ENCODE results near the gene GP1BB. TPM values are rescaled to one million over a fixed set of nuclear protein-coding genes. Genes with fewer than 3 reads are reported as not detected.
"Not testable (repeated sequence)": the region's sequence is repeated elsewhere in the genome, so short reads cannot be mapped to it uniquely, and the experiment has no call there.

The GP1BB gene
- total RNA-seq (89.4 and 100 TPM in 2 replicates), polyA plus RNA-seq (80.9 and 83.2 TPM in 2 replicates)

GRCh38 chr22:19723232-19723982 is at the start of gene GP1BB:
Gene GP1BB (plus strand): TSS chr22:19723539. CDS start chr22:19723570, 31 bp downstream.
- Histone ChIP-seq H3K9me3 (ENCODE audit: low read depth) (no peaks in the 10 kb centered on the region), H3K27me3 (peaks cover 75% of the 10 kb centered on the region), H3K4me1 (ENCODE audit: low read depth) (peaks cover 33% of the 10 kb centered on the region), H3K36me3 (no peaks in the 10 kb centered on the region), H3K4me3 (peak within 1 kb of the TSS; percentile 22), H3K27ac (peak within 1 kb of the TSS; percentile 73)
- no peak for TF ChIP-seq CTCF (IDR thresholded peaks at IDR 0.05; ENCODE audit: low read depth, low read length)
- DNase-seq (ENCODE audit: low read depth in 1 of 2, low spot score in 1 of 2), result peak; percentile 32 to 90

GRCh38 chr22:19673660-19674059 is 49.7 kb upstream of the GP1BB start:
- Histone ChIP-seq H3K27ac (no peak overlapping the region), H3K9me3 (ENCODE audit: low read depth) (no peaks in the 10 kb centered on the region), H3K4me1 (ENCODE audit: low read depth) (no peaks in the 10 kb centered on the region), H3K36me3 (no peaks in the 10 kb centered on the region), H3K27me3 (no peaks in the 10 kb centered on the region), H3K4me3 (no peak overlapping the region)
- TF ChIP-seq CTCF (IDR thresholded peaks at IDR 0.05; ENCODE audit: low read depth, low read length), result no peak
- no peak for DNase-seq (ENCODE audit: low read depth in 1 of 2, low spot score in 1 of 2)

- H3K27ac ChIP-seq, result no peak overlapping the region
- H3K36me3 ChIP-seq, result no peaks in the 10 kb centered on the region
- peak in 1 of 2 donors; percentile 60 for DNase-seq (ENCODE audit: low read depth in 1 of 2, low spot score in 1 of 2)
- H3K4me3 ChIP-seq, result no peak overlapping the region
- TF ChIP-seq CTCF (IDR thresholded peaks at IDR 0.05; ENCODE audit: low read depth, low read length), result no peak
- no peaks in the 10 kb centered on the region for H3K27me3 ChIP-seq
- peaks cover 5% of the 10 kb centered on the region for H3K4me1 ChIP-seq (ENCODE audit: low read depth)
- no peaks in the 10 kb centered on the region for H3K9me3 ChIP-seq (ENCODE audit: low read depth)
Observed at GRCh38 chr22:19674129-19674928, 49.0 kb upstream of the GP1BB start.

- DNase-seq (ENCODE audit: low read depth in 1 of 2, low spot score in 1 of 2), result no peak
- H3K27me3 ChIP-seq, result no peaks in the 10 kb centered on the region
Observed at GRCh38 chr22:19674929-19675253, 48.4 kb upstream of the GP1BB start.

GRCh38 chr22:19675428-19675827 is 47.9 kb upstream of the GP1BB start:
- TF ChIP-seq CTCF (IDR thresholded peaks at IDR 0.05; ENCODE audit: low read depth, low read length), result no peak
- DNase-seq (ENCODE audit: low read depth in 1 of 2, low spot score in 1 of 2), result no peak
- Histone ChIP-seq H3K27ac (no peak overlapping the region), H3K4me3 (no peak overlapping the region), H3K27me3 (no peaks in the 10 kb centered on the region), H3K9me3 (ENCODE audit: low read depth) (no peaks in the 10 kb centered on the region), H3K36me3 (no peaks in the 10 kb centered on the region), H3K4me1 (ENCODE audit: low read depth) (peaks cover 11% of the 10 kb centered on the region)

More at GRCh38 chr22:19674929-19675253, 48.4 kb upstream of the GP1BB start:
- no peaks in the 10 kb centered on the region for H3K36me3 ChIP-seq
- H3K4me1 ChIP-seq (ENCODE audit: low read depth), result peaks cover 10% of the 10 kb centered on the region
- no peak overlapping the region for H3K27ac ChIP-seq
- H3K9me3 ChIP-seq (ENCODE audit: low read depth), result no peaks in the 10 kb centered on the region
- TF ChIP-seq CTCF (IDR thresholded peaks at IDR 0.05; ENCODE audit: low read depth, low read length), result no peak
- H3K4me3 ChIP-seq, result no peak overlapping the region

GRCh38 chr22:19676437-19676836 is 46.9 kb upstream of the GP1BB start:
- not testable (repeated sequence) for H3K9me3 ChIP-seq (ENCODE audit: low read depth)

More at GRCh38 chr22:19676437-19676836, 46.9 kb upstream of the GP1BB start:
- not testable (repeated sequence) for H3K27ac ChIP-seq; H3K36me3 ChIP-seq; H3K4me3 ChIP-seq; H3K27me3 ChIP-seq; DNase-seq (ENCODE audit: low read depth in 1 of 2, low spot score in 1 of 2)
- H3K4me1 ChIP-seq (ENCODE audit: low read depth), result peaks cover 11% of the 10 kb centered on the region
